NCI-H345 (cell line): ENCODE data around the gene IL18BP.

Experiments
- DNase-seq: peaks from one replicate; lab custom pipeline; 2025; lab: John Stamatoyannopoulos, UW

The IL18BP gene

GRCh38 chr11:71996946-71997345, 1.8 kb upstream of the IL18BP start:
- no peak for DNase-seq

DNA sequence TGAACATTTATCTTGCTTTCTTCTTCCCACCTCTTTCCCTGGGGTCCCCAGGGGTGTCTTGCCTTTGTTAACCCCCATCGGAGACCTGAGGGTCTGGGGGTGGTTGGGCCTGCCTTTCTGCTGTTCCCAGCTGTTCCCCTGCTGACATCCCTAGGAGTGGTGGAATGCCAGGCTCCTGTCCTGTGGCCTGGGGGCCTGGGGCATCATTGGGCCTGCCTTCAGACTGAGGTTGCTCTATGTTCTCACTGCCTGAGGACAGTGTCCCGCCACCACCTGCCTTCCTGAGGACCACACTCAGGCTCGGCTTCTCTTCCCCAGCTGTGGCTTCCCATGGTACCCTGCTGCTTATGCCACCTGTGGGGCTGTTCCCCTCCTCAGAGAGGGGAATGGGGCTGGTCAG, 1.1 kb upstream of the IL18BP start:
- DNase-seq: no peak

DNA sequence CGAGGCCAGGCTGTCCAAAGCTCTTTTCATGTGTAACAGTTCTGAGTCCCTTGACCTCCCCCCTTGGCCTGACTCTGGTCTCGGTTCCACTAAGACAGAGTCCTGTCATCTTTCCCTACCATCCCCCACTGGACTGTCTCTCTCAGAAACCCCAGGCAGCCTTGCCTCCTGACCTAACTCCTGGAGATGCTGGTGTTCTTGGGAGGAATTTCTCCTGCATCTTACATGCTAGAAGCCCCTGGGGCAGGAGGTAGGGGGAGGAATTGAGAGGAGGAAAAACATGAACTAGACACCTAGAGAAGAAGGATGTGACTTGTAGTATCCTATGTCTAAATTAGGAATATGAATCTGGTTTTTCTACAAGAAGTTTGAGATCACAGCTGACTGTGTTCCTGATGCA, 648 bp upstream of the IL18BP start:
- no peak for DNase-seq

- no peak for DNase-seq
Observed at GRCh38 chr11:71999362-71999761, 653 bp downstream of the IL18BP start.

DNA sequence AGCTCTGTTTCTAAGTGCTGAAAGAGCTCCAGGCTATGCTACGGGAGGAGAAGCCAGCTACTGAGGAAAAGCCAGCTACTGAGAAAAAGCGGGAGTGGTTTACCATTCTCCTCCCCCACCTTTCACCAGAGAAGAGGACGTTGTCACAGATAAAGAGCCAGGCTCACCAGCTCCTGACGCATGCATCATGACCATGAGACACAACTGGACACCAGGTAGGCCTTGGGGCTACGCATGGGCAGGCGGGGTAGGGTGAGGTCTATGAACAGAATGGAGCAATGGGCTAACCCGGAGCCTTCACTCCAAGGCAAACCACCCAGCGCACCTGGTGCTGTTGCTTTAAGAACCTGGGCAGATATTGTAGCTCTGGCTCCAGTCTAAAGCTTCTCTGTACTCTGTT, 1.1 kb downstream of the IL18BP start:
- no peak for DNase-seq

DNA sequence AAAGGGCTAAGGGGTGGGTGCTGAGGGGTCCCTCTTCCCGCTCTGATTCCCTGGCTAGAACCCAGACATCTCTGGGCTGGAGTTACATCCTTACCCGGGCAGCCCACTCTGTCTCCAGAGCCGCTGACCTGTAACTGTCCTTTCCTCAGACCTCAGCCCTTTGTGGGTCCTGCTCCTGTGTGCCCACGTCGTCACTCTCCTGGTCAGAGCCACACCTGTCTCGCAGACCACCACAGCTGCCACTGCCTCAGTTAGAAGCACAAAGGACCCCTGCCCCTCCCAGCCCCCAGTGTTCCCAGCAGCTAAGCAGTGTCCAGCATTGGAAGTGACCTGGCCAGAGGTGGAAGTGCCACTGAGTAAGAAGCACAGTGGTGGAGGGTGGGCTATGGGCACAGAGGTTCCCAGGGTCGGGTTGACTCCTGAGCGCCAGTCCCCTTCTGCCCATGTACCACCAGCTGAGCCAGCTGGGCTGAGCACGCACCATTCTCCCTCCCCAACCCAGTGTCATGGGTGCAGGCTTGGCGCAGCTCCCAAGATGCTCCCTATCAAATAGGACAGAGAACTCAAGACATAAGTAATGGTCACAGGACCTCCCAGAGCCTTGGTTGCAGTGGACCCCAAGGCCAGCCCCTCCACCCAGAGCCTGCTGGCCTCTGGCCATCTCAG, 1.6 kb downstream of the IL18BP start:
- DNase-seq: no peak

GRCh38 chr11:72001285-72001684, 2.6 kb downstream of the IL18BP start:
- no peak for DNase-seq

DNA sequence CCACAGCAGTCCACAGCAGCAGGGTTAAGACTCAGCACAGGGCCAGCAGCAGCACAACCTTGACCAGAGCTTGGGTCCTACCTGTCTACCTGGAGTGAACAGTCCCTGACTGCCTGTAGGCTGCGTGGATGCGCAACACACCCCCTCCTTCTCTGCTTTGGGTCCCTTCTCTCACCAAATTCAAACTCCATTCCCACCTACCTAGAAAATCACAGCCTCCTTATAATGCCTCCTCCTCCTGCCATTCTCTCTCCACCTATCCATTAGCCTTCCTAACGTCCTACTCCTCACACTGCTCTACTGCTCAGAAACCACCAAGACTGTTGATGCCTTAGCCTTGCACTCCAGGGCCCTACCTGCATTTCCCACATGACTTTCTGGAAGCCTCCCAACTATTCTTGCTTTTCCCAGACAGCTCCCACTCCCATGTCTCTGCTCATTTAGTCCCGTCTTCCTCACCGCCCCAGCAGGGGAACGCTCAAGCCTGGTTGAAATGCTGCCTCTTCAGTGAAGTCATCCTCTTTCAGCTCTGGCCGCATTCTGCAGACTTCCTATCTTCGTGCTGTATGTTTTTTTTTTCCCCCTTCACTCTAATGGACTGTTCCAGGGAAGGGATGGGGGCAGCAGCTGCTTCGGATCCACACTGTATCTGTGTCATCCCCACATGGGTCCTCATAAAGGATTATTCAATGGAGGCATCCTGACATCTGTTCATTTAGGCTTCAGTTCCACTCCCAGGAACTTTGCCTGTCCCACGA, 3.3 kb downstream of the IL18BP start:
- no peak for DNase-seq

DNA sequence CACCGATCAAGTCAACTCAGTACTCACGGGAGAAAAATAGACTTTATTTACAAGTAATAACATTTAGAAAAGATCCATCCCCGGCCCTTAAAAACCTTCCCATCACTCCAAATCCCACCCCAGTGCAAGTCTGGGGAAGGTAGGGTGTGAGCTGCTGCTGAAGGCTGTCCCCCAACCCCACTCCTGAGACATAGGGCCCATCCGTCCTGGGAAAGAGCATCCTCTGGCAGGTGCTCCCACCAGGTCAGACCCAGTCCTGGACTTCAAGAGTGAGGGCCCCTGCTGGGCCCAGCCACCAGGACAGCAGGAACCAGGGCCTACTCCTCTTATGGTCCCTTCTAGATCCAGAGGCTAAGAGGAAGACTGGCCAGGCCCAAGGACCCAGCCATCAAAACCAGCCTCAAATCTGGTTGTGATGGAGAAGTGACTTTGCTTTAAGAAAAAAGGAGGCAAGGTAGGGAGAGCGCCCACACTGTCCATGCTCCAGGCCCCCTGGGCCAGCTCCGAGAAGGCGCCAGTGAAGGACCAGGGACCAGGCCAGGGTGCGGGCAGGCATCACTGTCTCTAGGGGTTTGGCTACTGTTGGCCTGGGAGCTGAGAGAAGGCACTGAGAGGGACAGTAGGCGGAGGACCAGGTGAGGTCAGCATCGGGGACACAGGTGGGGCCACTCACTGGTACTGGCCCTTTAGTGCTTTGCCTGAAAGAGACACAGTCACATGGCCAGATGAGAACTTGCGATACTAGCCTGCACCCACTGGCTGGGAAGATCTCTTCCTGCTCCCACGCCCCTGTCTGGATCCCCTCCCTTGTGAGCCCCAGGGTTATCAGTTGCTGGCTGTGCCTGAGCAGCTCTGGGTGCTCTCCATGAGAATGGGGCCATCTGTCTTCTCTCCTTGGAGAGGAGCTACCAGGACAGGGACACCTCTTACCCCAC, 4.4 kb downstream of the IL18BP start:
- DNase-seq: no peak

DNA sequence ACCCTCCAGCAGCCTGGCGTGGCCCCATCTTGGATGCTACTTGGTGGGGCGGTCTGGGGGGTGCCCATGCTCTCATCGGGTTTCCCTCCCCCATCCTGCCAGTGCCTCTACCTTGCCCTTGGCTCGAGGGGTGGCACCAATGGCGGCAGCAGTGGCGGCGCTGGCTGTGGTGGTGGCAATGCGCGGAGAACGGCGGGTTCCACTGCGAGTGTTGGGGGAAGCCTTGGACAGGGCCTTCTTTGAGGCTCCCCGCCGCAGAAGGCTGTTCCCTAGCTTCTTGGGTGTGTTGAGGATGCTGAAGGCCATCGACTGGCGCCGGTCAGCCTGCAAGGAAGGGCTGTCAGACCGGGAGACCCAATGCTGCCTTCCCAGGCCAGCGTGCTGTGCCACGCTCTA, 5.1 kb downstream of the IL18BP start:
- DNase-seq: no peak

- DNase-seq: no peak
Observed at GRCh38 chr11:72004515-72005346, 6.0 kb downstream of the IL18BP start.

DNA sequence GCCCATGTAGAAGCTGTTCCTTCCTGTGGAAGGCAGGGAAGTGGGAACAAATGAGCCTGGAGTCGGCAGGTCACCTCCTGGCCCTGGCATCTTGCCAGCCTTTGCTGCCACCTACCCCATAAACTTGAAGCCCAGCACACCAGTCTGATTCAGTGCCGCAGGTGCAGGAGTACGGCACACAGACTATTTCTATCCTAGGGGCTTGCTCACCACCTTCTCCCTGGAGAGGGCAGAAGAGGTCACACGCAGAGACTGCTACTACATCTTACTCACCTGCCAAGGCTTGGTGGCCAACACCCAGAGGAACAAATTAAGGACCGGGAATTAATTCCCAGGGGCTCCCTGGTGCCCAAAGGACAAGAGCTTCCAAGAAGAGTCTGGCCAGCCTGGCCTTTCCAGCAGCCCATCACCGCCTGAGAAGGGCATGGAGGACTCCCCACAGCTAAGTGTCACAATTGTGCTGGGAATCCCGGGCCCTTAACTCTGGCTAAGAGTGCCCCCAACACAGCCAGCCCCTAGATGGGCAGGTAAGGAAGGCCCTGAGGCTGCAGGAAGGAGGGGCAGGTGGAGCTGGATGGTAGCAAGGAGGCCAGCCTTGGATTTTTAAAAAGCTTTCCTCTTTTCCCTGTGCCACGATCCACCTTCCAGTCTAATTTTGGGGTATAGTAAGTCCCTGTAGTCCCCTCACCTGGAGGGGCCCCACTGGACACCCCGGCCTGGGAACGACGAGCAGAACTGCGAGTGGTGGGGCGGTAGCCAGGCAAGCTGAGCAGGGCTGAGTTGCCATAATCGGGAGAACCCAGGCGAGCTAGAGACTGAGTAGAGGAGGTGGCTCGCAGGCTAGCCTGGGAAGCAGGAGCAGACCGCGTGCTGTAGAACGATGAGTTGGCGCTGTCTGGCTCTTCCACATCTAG, 6.9 kb downstream of the IL18BP start:
- no peak for DNase-seq

DNA sequence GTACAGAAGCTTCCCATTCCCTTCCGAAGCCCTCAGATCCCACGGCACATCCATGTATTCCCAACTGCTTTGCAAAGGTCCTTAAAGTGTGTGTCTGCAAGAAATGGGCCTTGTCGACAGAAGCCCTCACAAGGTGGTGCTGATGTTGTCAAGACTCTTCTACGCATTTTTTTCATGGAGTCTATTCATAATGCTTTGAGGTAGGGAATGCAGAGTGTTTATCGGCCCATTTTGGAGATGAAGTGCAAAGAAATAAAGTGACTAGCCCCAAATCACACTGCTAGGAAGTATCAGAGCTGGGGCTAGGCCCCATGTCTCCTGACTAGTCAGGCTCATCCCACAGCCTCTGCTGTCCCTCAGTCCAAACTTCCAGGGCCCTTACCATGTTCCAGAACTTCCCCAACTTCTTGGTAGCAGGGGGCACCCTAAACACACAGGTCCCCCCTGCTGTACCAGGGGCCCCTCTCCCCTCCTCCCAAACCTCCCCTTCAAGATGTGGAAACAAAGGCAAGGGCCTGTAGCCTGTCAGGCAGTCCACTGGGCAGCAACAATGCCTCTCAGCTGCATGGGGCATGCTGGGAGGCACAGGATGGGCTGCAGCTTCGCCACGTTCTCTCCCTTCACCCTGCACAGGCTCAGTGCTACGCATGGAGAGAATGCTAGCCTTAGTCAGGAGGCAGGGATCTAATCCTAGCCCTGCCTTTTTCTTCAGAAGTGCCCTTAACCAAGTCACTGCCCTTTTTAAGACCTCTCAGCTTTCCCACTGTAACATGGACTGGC, 7.8 kb downstream of the IL18BP start:
- DNase-seq: no peak

GRCh38 chr11:72007089-72007476, 8.4 kb downstream of the IL18BP start:
- no peak for DNase-seq

- no peak for DNase-seq
Observed at GRCh38 chr11:72007587-72007986, 8.9 kb downstream of the IL18BP start.

GRCh38 chr11:72008728-72009127, 10.0 kb downstream of the IL18BP start:
- DNase-seq: no peak

- DNase-seq: no peak
Observed at GRCh38 chr11:72009156-72009555, 10.4 kb downstream of the IL18BP start.

- DNase-seq: no peak
Observed at GRCh38 chr11:72010529-72011233, 12.0 kb downstream of the IL18BP start.

DNA sequence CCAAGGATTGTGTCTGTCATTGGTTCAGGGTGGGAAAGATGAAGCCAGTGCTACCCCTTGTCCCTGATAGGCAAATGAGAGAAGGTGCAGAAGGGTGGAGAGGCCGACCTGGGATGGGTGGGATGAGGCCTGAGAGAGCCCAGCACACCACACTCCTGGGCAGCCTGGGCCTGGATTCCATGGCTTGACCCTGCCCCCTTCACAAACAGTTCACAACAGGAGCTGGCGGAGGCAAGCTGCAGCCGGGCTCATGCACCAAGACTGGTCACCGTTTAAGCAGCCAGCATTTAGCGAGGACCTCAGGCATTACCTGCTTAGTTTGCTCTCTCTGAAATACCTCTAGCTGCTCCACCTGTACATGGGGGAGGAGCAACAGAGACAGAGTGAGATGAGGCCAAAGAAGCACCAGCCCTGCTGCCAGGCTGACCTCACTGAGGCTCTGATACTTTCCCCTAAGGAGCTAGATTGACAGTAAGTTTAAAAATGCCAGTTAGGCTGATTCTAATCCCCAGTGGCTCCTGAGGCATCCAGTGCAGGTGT, 13.5 kb downstream of the IL18BP start:
- no peak for DNase-seq
